Activated CD4-positive, alpha-beta memory T cell treated with anti-CD3 and anti-CD28 coated beads for 36 hours (primary cell): ENCODE results near the gene MANEAL. TPM values are rescaled to one million over a fixed set of nuclear protein-coding genes. Genes with fewer than 3 reads are reported as not detected.
A peak's percentile ranks its signal among the peaks of the same experiment; 100 is the strongest.

Source experiments
- CTCF ChIA-PET: fragments of 350-600 bp; sonication (Branson Sonifier 250); formaldehyde crosslinking; loops from one replicate; lab custom pipeline; 2021; ENCODE audit warnings: antibody characterized with exemption, inconsistent platforms; lab: Charles Lee
- POLR2A ChIA-PET: fragments of 350-600 bp; sonication (Branson Sonifier 250); formaldehyde crosslinking; loops from one replicate; lab custom pipeline; 2021; ENCODE audit warnings: antibody characterized with exemption; lab: Charles Lee
- DNase-seq: peaks from one replicate; pipeline ENCODE4 v3.0.0-alpha.2; 2020
- H3K27ac Mint-ChIP-seq: one replicate; pipeline ENCODE4 v1.8.0; 2021; ENCODE audit warnings: mixed read lengths
- H3K27me3 Mint-ChIP-seq: one replicate; pipeline ENCODE4 v1.8.0; 2021; ENCODE audit warnings: mixed read lengths
- H3K36me3 Mint-ChIP-seq: one replicate; pipeline ENCODE4 v1.8.0; 2021; ENCODE audit warnings: mixed read lengths
- H3K4me1 Mint-ChIP-seq: one replicate; pipeline ENCODE4 v1.8.0; 2021; ENCODE audit warnings: low read depth, mixed read lengths
- H3K4me3 Mint-ChIP-seq: one replicate; pipeline ENCODE4 v1.8.0; 2021; ENCODE audit warnings: mild to moderate bottlenecking, mixed read lengths
- H3K9me3 Mint-ChIP-seq: one replicate; pipeline ENCODE4 v1.8.0; 2021; ENCODE audit warnings: mixed read lengths
- intact Hi-C: fragments of 100-400 bp; cut with micrococcal nuclease; formaldehyde crosslinking; loops from one replicate; pipeline ENCODE4 v1.15.1; 2023
- total RNA-seq, 2 experiments: library from RNA; stranded (reverse); gene quantifications; one replicate each; pipeline ENCODE4 v1.2.3, GENCODE V29; 2021

MANEAL gene
- total RNA-seq, 2 experiments from 2014 or later = 1.5 TPM

DNA sequence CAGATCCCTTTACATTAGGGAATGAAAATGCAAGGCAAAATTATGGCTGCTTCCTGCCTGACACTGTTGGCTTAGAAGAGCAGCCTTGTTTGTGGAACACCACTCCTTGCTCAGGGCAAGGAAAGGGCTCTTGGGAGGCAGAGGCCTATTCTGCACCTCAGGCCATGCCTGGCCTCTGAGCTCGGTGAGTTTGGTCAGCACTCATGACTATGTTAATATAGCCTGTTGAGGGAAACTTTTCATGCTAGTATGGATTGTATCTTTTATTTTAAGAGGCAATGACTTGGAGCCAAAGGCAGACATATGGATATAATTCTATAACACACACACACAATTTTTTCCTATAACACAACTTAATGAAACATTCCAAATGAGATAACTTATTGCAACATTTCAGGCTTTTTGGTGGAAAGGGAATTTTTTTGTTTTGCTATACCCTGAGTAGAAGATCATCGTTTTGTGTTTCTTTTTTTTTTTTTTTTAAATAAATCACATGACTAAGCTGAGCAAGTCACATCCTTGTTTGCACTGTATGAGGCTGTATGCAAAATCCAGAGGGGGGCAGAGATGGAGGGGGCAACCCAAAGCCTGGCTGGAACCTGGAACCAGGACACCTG, 20.0 kb downstream of the MANEAL start:
- no peak for DNase-seq
- H3K4me1 Mint-ChIP-seq = peaks cover 23% of the 10 kb centered on the region
- ChIA-PET POLR2A (no interaction called here), CTCF (interaction anchor here (0.6 to 0.7 kb wide), 2 partner anchors 41 to 524 kb away, joined by 3 read pairs; no protein-coding TSS in a partner anchor)
- intact Hi-C loops = no loop called here
- H3K36me3 Mint-ChIP-seq = peaks cover 8% of the 10 kb centered on the region
- no peaks in the 10 kb centered on the region for H3K27me3 Mint-ChIP-seq
- H3K4me3 Mint-ChIP-seq = no peak overlapping the region
- no peak overlapping the region for H3K27ac Mint-ChIP-seq
- H3K9me3 Mint-ChIP-seq = no peaks in the 10 kb centered on the region

DNA sequence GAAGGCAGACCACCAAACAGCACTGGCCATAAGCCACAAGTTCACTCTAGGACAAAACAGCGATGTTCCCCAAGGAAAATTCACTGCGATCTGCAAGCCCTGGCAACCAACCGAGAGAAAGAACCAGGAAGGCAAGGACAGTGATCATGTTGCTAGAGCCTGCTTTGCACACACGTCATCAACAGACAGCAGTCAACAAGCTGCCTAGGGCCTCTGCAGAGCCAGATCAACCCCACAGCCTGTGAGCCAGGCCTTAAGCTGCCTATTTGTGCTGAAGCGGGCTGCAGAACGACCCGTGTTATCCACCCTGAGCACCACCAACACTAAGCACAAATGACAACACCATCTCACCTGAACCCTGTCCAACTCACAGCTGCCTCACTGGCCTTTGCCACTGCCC, 20.6 kb downstream of the MANEAL start:
- H3K27ac Mint-ChIP-seq = no peak overlapping the region
- intact Hi-C loops = no loop called here
- H3K36me3 Mint-ChIP-seq = peaks cover 8% of the 10 kb centered on the region
- no peaks in the 10 kb centered on the region for H3K9me3 Mint-ChIP-seq
- DNase-seq = no peak
- CTCF ChIA-PET = interaction anchor here (0.6 kb wide), 1 partner anchor 524 kb away, joined by 3 read pairs; no protein-coding TSS in a partner anchor
- H3K4me3 Mint-ChIP-seq = no peak overlapping the region
- H3K4me1 Mint-ChIP-seq = peaks cover 19% of the 10 kb centered on the region
- no peaks in the 10 kb centered on the region for H3K27me3 Mint-ChIP-seq
- POLR2A ChIA-PET = no interaction called here

DNA sequence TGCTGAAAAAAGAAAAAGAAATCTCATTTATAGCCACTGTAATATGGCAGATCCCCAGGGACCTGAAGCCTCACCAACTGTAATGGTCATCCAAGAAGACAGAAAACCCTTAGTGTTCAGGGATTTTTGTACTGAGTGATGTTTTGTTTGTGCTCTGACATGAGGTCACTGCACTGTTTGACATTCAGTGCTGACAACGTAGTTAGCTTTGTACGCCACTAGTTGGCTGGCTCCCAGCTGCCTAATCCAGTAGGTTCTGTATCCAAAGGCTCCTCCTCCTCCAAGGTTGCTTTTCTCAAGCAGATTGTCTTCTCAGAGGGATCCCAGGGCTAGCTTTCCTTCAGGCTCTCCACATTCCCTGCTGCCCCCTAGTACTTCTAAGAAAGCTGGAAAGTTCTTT, 23.8 kb downstream of the MANEAL start:
- Mint-ChIP-seq H3K27ac (no peak overlapping the region), H3K4me3 (no peak overlapping the region), H3K4me1 (peaks cover 6% of the 10 kb centered on the region), H3K36me3 (peaks cover 24% of the 10 kb centered on the region), H3K27me3 (no peaks in the 10 kb centered on the region), H3K9me3 (no peaks in the 10 kb centered on the region)
- no peak for DNase-seq
- POLR2A ChIA-PET = no interaction called here
- CTCF ChIA-PET = interaction anchor here (1.5 kb wide), 1 partner anchor 9 kb away, joined by 3 read pairs; no protein-coding TSS in a partner anchor
- intact Hi-C loops = no loop called here

DNA sequence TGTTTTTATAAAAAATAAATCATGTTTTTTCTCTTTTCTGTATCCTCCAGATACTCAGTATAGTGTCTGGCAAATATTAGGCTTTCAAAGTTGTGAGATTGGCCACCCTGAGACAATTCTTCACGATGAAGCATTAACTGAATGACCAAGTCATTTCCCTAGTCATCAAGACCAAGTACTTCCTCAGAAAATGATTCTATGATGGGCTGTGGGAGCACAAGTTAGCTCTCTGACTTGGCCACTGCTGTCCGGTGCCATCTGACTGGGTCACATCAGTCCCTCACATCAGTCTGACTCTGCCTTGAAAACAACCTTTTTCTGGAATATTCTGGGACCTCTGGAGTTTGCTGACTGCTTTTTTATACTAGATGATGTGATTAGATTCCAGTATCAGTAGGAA, 27.8 kb downstream of the MANEAL start:
- DNase-seq = no peak
- Mint-ChIP-seq H3K27me3 (no peaks in the 10 kb centered on the region), H3K4me1 (peaks cover 22% of the 10 kb centered on the region), H3K9me3 (no peaks in the 10 kb centered on the region), H3K4me3 (no peak overlapping the region), H3K27ac (peak overlapping the region; percentile 70), H3K36me3 (peaks cover 24% of the 10 kb centered on the region)
- intact Hi-C loops = no loop called here
- POLR2A ChIA-PET = no interaction called here
- CTCF ChIA-PET = interaction anchor here (1.2 to 2.2 kb wide), 2 partner anchors 38 to 39 kb away, joined by 4 to 10 read pairs; partner anchors contain the start of gene MTF1

DNA sequence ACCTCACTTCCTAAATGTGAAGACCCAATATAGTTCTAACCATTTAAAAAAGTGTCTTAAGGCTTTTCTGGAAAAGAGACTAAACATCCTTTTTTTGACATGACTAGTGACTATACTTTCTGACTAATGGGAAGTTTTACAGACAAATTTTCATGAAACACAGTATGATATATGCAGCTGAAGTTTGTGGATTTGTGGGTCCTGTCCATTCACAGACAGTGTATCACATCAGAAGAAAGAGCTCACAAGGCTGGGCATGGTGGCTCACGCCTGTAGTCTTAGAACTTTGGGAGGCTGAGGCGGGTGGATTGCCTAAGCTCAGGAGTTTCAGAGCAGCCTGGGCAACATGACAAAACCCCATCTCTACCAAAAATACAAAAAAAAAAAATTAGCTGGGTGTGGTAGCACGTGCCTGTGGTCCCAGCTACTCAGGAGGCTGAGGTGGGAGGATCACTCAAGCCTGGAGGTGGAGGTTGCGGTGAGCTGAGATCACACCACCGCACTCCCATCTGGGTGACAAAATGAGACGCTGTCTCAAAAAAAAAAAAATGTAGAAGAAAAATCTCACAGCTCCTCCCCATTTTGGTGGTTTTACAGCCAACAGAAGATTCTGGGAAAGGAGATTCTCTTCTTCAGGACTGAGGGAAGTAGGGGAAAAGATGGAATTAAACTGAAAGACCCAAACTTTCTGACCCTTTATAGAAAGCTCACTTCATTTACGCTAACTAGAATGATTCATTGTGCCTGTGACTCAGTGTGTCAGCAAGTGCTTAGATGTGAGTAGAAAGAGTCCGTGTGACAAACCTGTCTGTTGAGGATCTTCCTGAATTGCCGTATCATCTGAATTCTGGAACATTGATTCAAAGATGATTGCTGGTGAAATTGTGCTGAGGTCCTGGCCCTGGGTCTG, 29.5 kb downstream of the MANEAL start:
- Mint-ChIP-seq H3K27me3 (no peaks in the 10 kb centered on the region), H3K9me3 (no peaks in the 10 kb centered on the region), H3K36me3 (peaks cover 28% of the 10 kb centered on the region), H3K4me1 (peaks cover 22% of the 10 kb centered on the region), H3K27ac (peak overlapping the region; percentile 70), H3K4me3 (no peak overlapping the region)
- peak; percentile 39 for DNase-seq
- CTCF ChIA-PET = interaction anchor here (0.5 to 2.2 kb wide), 3 partner anchors 36 to 220 kb away, joined by 3 to 10 read pairs (median 3); partner anchors contain the start of gene MTF1
- POLR2A ChIA-PET = interaction anchor here (0.5 to 1.1 kb wide), 3 partner anchors 15 to 218 kb away, joined by 3 to 5 read pairs (median 4); partner anchors contain the start of genes C1orf122, MTF1 and YRDC
- intact Hi-C loops = no loop called here

DNA sequence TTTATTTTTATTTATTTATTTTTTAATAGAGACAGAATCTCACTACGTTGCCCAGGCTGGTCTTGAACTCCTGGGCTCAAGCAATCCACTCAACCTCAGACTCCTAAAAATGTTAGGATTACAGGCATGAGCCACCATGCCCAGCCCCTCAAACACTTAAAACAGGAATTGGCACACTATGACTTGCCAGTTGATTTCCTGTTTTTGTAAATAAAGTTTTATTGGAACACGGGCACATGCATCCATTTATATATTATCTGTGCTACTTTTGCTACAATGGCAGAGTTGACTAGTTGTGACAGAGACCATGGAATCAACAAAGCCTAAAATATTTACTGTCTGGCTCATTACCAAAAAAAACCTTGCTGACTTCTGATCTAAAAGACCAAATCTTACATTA, 30.4 kb downstream of the MANEAL start:
- ChIA-PET CTCF (no interaction called here), POLR2A (no interaction called here)
- H3K4me1 Mint-ChIP-seq = peaks cover 22% of the 10 kb centered on the region

DNA sequence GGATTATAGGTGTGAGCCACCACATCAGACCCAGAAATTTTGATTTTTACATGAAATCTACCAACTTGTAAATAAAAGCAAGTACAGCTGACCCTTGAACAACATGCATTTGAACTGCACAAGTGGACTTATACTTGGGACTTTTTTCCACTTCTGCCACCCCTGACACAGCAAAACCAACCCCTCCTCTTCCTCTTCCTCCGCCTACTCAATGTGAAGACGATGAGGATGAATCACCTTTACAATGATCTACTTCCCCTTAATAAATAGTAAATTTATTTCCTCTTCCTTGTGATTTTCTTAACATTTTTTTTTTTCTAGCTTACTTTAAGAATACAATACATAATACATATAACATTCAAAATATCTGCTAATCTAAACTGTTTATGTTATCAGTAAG, 31.9 kb downstream of the MANEAL start:
- Mint-ChIP-seq H3K27ac (peak overlapping the region; percentile 72), H3K4me1 (peaks cover 22% of the 10 kb centered on the region), H3K27me3 (no peaks in the 10 kb centered on the region), H3K4me3 (no peak overlapping the region), H3K36me3 (peaks cover 28% of the 10 kb centered on the region), H3K9me3 (no peaks in the 10 kb centered on the region)
- intact Hi-C loops = no loop called here
- POLR2A ChIA-PET = no interaction called here
- CTCF ChIA-PET = interaction anchor here (1.9 kb wide), 1 partner anchor 35 kb away, joined by 5 read pairs; no protein-coding TSS in a partner anchor
- DNase-seq = no peak

More for the DNA sequence above, 30.4 kb downstream of the MANEAL start:
- no peaks in the 10 kb centered on the region for H3K9me3 Mint-ChIP-seq
- no peaks in the 10 kb centered on the region for H3K27me3 Mint-ChIP-seq
- H3K4me3 Mint-ChIP-seq = no peak overlapping the region
- intact Hi-C loops = no loop called here
- no peak overlapping the region for H3K27ac Mint-ChIP-seq
- no peak for DNase-seq
- H3K36me3 Mint-ChIP-seq = peaks cover 30% of the 10 kb centered on the region

DNA sequence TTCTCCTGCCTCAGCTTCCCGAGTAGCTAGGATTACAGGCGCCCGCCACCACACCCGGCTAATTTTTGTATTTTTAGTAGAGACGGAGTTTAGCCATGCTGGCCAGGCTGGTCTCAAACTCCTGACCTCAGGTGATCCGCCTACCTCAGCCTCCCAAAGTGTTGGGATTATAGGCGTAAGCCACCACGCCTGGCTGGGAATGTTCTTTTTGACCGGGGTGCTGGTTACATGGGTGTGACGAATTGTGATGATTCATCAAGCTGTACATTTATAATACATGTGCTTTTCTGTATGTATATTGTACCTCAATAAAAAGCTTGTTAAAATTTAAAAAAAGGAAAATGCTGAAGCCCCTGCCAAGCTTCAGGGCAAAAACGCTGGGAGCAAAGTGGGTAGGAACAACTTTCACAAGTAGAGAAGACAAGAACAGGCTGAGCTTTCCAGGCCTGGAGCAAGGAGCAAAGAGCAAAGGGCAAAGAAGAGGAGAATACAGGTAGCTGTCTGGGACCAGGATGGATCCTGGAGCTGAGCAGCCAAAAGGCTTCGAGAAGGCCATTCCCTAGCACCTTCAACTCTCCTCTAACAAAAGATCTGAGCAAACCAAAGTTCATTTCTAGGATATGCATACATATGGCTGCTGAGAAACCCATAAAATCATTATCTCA, 34.9 kb downstream of the MANEAL start:
- peaks cover 13% of the 10 kb centered on the region for H3K4me1 Mint-ChIP-seq
- no peaks in the 10 kb centered on the region for H3K9me3 Mint-ChIP-seq
- CTCF ChIA-PET = no interaction called here
- intact Hi-C loops = no loop called here
- DNase-seq = no peak
- no peaks in the 10 kb centered on the region for H3K27me3 Mint-ChIP-seq
- no peak overlapping the region for H3K4me3 Mint-ChIP-seq
- POLR2A ChIA-PET = interaction anchor here (0.7 to 1.2 kb wide), 2 partner anchors 13 to 139 kb away, joined by 3 read pairs; no protein-coding TSS in a partner anchor
- H3K27ac Mint-ChIP-seq = no peak overlapping the region
- H3K36me3 Mint-ChIP-seq = peaks cover 30% of the 10 kb centered on the region

DNA sequence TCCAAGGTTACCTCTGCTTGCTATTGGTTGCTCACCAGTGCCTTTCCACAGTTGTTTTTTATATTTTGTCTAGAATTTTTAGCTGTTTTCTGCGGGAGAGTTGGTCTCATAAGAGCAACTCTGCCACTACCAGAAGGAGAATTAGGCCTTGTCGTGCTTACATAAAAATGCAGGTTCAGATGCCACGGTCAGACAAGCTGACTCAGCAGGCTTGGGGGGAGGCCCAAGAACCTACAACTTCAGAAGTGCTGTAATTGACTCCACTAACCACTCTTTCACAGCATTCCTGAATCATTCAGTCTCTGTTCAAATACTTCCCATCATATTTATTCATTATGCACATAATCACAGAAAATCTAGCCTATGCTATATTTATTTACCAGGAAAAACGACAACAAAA, 37.5 kb downstream of the MANEAL start:
- peaks cover 30% of the 10 kb centered on the region for H3K36me3 Mint-ChIP-seq
- no peak overlapping the region for H3K4me3 Mint-ChIP-seq
- ChIA-PET CTCF (interaction anchor here (1.1 kb wide), 1 partner anchor 1001 kb away, joined by 4 read pairs; no protein-coding TSS in a partner anchor), POLR2A (no interaction called here)
- no peak for DNase-seq
- intact Hi-C loops = no loop called here
- no peaks in the 10 kb centered on the region for H3K9me3 Mint-ChIP-seq
- H3K27me3 Mint-ChIP-seq = no peaks in the 10 kb centered on the region
- no peak overlapping the region for H3K27ac Mint-ChIP-seq
- H3K4me1 Mint-ChIP-seq = no peaks in the 10 kb centered on the region

DNA sequence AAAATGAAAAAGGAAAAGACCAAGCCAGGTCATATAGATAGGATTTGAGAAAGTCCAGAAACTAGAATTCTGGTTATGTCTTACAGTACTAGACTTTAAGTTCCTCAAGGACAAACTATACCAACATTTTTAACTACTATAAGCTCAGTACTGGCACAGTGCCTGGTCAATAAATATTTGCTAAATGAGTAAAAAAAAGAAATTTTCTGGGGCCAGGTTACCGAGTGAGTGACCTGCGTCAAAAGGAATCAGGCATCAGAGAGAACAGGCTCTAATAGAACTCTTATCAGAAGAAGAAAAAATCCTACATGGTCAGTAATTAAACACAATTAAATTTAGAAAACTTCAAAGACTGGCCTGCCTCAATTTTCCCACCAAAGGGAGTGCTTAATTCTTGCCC, 38.2 kb downstream of the MANEAL start:
- Mint-ChIP-seq H3K27me3 (no peaks in the 10 kb centered on the region), H3K27ac (no peak overlapping the region), H3K36me3 (peaks cover 34% of the 10 kb centered on the region), H3K4me1 (no peaks in the 10 kb centered on the region), H3K9me3 (no peaks in the 10 kb centered on the region), H3K4me3 (no peak overlapping the region)
- ChIA-PET POLR2A (no interaction called here), CTCF (no interaction called here)
- intact Hi-C loops = no loop called here
- no peak for DNase-seq

DNA sequence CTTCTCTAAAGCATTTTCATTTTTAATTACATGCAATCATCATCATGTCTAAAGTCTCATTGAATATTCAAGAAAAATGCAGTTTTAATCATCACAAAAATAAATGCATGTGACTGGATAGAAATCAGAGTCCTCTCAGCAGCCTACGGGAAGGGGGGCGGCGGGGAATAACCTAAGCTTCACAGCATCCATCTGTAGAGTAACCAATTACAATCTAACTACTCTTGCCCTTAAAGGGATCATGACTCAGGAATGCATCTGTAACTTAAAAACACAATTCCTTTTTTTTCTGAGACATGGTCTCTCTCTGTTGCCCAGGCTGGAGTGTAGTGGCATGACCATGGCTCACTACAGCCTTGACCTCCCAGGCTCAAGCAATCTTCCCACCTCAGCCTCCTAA, 43.1 kb downstream of the MANEAL start:
- no peaks in the 10 kb centered on the region for H3K4me1 Mint-ChIP-seq
- peaks cover 28% of the 10 kb centered on the region for H3K36me3 Mint-ChIP-seq
- no peak for DNase-seq
- no peaks in the 10 kb centered on the region for H3K9me3 Mint-ChIP-seq
- ChIA-PET POLR2A (no interaction called here), CTCF (no interaction called here)
- intact Hi-C loops = no loop called here
- no peaks in the 10 kb centered on the region for H3K27me3 Mint-ChIP-seq
- no peak overlapping the region for H3K27ac Mint-ChIP-seq
- no peak overlapping the region for H3K4me3 Mint-ChIP-seq
